Bronchial epithelial cell (primary cell): Measurements from ENCODE around the gene RABL6. TPM values are rescaled to one million over a fixed set of nuclear protein-coding genes. Genes with fewer than 3 reads are reported as not detected.
"Not testable (repeated sequence)": the region's sequence is repeated elsewhere in the genome, so short reads cannot be mapped to it uniquely, and the experiment has no call there.

Experiments used
- DNase-seq: peaks from one replicate; pipeline ENCODE4 v3.0.0-alpha.2; 2010; ENCODE audit warnings: low read depth
- FAIRE-seq: peaks from 2 replicates; lab custom pipeline; 2011; peaks lifted over from hg19 to GRCh38; lab: Jason Lieb, UNC
- H3K27me3 ChIP-seq: 2 replicates; pipeline ENCODE4 v1.5.1; 2011; ENCODE audit warnings: low read length; ENCODE audit not compliant: control insufficient read depth, insufficient read depth
- H3K36me3 ChIP-seq: 2 replicates; pipeline ENCODE4 v1.5.1; 2011; ENCODE audit warnings: low read length; ENCODE audit not compliant: control insufficient read depth, insufficient read depth
- H3K4me3 ChIP-seq: 2 replicates; pipeline ENCODE4 v1.5.1; 2011; ENCODE audit warnings: mild to moderate bottlenecking, low read depth, low read length, control low read depth
- CTCF ChIP-seq: IDR thresholded peaks from 2 replicates; pipeline ENCODE4 v1.5.1; 2011; ENCODE audit warnings: mild to moderate bottlenecking, moderate library complexity, low read length, control low read depth, inconsistent platforms; ENCODE audit not compliant: insufficient read depth, severe bottlenecking
- total RNA-seq: library from RNA; depleted of rRNA; stranded (reverse); fragments of >200 nt; gene quantifications from 2 replicates; pipeline ENCODE4 v1.2.1, GENCODE V29; 2014

RABL6 gene
- total RNA-seq, 1 donor from 2014 or later: 79.5 TPM

- no peaks in the 10 kb centered on the region for H3K36me3 ChIP-seq
- H3K4me3 ChIP-seq: no peak within 1 kb of the TSS
- peaks cover 9% of the 10 kb centered on the region for H3K27me3 ChIP-seq
- no peak for TF ChIP-seq CTCF
- FAIRE-seq (no peak), DNase-seq (no peak)
These were observed 43.4 kb upstream of the RABL6 start, which contains the start of gene LCN15 for GRCh38 chr9:136764301-136764891. LCN15 (minus strand) TSS chr9:136764518; CDS start chr9:136764488, 30 bp downstream.

- H3K4me3 ChIP-seq: no peak overlapping the region
- no peak for DNase-seq
- no peak for FAIRE-seq
- no peaks in the 10 kb centered on the region for H3K36me3 ChIP-seq
- peaks cover 9% of the 10 kb centered on the region for H3K27me3 ChIP-seq
- no peak for TF ChIP-seq CTCF
These were observed 42.7 kb upstream of the RABL6 start for GRCh38 chr9:136765041-136765440.

GRCh38 chr9:136765745-136766409 is 41.9 kb upstream of the RABL6 start:
- H3K36me3 ChIP-seq, FAIRE-seq, H3K27me3 ChIP-seq: not testable (repeated sequence)

GRCh38 chr9:136766410-136767120 is 41.2 kb upstream of the RABL6 start:
- peak; percentile 37 for TF ChIP-seq CTCF
- H3K27me3 ChIP-seq, H3K4me3 ChIP-seq, FAIRE-seq, H3K36me3 ChIP-seq: not testable (repeated sequence)
- peak; percentile 45 for DNase-seq

More at GRCh38 chr9:136765745-136766409, 41.9 kb upstream of the RABL6 start:
- not testable (repeated sequence) for H3K4me3 ChIP-seq, DNase-seq

GRCh38 chr9:136769710-136770191 is 38.0 kb upstream of the RABL6 start:
- no peak for FAIRE-seq

More at GRCh38 chr9:136769710-136770191, 38.0 kb upstream of the RABL6 start:
- H3K36me3 ChIP-seq: no peaks in the 10 kb centered on the region
- H3K27me3 ChIP-seq: peaks cover 6% of the 10 kb centered on the region
- DNase-seq: no peak
- H3K4me3 ChIP-seq: no peak overlapping the region
- peak; percentile 66 for TF ChIP-seq CTCF
